DMS79 treated with DMSO at 0.1 percent for 48 hours (cell line): ENCODE measurements around the gene WDR82.
"Not testable (repeated sequence)": the region's sequence is repeated elsewhere in the genome, so short reads cannot be mapped to it uniquely, and the experiment has no call there.

Experiments
- DNase-seq: peaks from one replicate; lab custom pipeline; 2025; lab: John Stamatoyannopoulos, UW

Gene WDR82

DNA sequence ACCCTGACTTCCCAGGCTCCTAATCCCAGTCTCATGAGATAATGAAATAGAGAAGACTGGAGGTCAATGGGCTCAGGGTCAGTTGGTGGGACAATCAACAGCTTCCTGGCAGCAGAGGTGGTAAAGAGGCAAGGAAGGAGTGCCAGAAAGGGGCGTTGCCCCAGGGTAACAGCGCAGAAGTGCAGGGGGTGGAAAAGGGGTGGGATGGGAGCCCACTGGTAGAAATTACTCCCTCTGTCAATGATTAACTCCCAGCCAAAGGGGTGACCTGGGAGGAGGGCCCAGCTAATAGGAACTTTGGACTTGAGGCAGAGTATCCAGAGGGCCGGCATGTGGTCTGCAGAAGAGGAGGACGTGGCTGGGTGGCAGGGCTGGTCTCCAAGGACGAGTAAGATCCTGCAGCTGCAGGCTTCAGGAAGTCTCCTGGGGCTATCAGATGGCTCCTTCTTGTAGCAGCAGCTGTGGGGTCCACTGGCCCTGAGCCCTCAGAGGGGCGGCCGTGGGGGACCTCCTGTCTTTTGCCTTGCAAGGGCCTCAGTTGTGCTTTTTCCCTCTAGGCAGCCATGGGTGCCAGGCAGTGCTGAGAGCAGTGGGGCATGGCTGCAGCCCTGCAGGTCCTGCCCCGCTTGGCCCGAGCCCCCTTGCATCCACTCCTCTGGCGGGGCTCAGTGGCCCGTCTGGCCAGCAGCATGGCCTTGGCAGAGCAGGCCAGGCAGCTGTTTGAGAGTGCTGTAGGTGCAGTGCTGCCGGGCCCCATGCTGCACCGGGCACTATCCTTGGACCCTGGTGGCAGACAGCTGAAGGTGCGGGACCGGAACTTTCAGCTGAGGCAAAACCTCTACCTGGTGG lies 11.5 kb upstream of the WDR82 start:
- DNase-seq: no peak

- no peak for DNase-seq
These were observed 10.9 kb upstream of the WDR82 start for GRCh38 chr3:52289338-52289746.

GRCh38 chr3:52288674-52289073 lies 10.2 kb upstream of the WDR82 start:
- no peak for DNase-seq

- no peak for DNase-seq
These were observed 8.3 kb upstream of the WDR82 start for GRCh38 chr3:52286777-52287110.

- not testable (repeated sequence) for DNase-seq
These were observed 5.6 kb upstream of the WDR82 start for GRCh38 chr3:52284051-52284450.

DNA sequence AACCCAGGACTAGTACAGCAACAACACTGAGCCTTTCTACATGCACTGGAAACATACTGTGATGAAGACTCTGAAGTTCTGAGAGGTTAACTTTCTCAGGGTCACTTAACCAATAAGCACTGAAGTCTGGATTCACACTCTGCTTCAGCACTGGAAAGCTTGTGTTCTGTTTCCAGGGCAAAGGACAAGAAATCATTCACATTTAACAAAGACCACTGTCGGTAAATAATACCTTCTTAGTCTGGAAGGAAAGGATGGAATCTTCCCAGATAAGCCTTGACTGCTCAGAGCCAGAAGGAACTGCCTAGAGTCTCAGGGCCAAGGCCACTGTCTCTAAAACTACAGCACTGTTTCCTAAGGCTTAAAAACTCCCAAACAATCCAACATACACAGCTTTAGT lies 4.9 kb upstream of the WDR82 start:
- no peak for DNase-seq

GRCh38 chr3:52281981-52282801 lies 3.7 kb upstream of the WDR82 start:
- no peak for DNase-seq

DNA sequence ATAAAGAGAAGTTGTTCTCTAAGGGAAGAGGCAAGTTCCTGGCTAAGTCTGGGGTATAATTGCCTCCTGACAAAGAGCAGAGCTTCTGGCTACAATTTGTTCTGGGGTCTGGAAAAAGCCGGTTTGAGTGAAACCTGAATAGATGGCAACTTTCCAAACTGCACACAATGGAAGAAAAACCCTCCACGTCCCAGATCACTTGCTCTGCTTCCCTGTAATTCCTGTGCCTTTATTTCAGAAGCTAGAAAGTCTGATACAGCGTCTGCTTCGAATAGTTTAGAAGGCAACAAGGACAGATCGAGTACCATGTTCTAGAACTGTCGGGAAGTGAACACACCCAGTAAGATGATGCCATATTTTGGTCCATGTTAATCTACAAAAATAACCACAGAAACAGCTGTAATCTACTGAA lies 1.6 kb upstream of the WDR82 start:
- DNase-seq: peak; percentile 83

GRCh38 chr3:52279596-52279995 lies 1.1 kb upstream of the WDR82 start:
- DNase-seq: peak; percentile 59

DNA sequence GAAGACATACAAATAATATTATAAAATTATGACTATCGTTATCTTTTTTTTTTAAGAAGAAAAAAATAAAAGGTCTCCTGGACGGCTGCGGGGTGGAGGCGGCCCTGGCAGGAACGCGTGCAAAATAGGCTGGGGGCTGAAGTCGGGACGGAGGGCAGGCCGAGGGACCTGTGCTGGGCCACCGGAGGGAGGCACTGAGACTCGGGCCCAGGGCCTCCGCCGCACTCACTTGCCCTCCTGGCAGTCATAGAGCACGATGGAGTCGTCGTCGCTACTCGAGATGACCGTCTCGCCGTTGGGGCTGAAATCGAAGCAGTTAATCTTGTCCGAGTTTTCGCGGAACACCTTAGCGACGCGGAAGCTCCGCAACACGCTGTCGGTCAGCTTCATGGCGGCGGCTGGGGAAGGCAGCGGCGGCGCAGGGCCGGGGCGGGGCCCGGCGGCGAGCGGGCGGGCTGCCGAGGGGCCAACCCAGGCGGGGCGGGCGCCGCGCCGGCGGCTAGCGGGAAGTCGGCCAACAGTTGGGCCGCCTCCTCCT lies 408 bp downstream of the WDR82 start:
- DNase-seq: no peak

- DNase-seq: peak; percentile 25
These were observed 1.1 kb downstream of the WDR82 start for GRCh38 chr3:52277071-52277964.

DNA sequence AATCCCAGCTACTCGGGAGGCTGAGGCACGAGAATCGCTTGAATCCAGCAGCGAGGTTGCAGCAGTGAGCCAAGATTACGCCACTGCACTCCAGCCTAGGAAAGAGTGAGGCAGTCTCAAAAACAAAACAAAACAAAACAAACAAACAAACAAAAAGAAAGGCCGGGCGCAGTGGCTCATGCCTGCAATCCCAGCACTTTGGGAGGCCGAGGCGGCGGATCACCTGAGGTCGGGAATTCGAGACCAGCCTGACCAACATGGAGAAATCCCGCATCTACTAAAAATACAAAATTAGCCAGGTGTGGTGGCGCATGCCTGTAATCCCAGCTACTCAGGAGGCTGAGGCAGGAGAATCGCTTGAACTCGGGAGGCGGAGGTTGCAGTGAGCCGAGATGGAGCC lies 3.7 kb downstream of the WDR82 start:
- not testable (repeated sequence) for DNase-seq

DNA sequence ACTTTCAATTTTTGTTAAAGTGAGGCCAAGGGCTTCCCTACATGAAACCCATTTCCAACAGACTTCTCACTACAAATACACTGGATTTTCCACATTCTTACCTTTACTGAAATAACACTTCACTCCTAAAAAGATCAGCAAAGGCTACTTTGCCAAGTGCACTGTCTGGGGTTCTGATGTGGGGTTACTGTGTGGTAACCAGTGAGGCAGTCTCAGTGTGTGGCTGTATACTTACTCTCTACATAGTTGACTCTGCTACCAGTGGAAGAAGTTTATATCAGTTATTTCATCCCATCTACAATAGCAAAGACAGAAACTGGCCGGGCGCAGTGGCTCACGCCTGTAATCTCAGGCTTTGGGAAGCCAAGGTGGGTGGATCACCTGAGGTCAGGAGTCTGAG lies 5.6 kb downstream of the WDR82 start:
- no peak for DNase-seq

- DNase-seq: not testable (repeated sequence)
These were observed 6.3 kb downstream of the WDR82 start for GRCh38 chr3:52272172-52272571.

- no peak for DNase-seq
These were observed 8.1 kb downstream of the WDR82 start for GRCh38 chr3:52270252-52270754.

DNA sequence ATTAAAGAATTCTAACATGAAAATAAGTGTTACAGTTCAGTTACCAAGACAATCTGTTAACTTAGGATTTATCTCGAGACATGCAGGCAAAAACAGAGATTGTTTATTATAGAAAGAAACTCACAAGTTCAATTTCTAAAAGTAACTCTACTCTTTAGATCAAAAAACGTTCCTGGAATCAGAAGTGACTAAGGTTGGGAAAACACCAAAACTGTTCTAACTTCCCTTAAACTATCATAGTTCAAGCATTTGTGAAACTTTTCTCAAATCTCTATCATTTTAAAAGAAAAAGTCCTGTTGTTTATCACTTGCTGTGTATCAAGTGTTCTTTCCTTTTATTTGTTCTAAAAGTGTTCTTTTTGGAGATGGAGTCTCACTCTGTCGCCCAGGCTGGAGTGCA lies 8.7 kb downstream of the WDR82 start:
- DNase-seq: no peak

- no peak for DNase-seq
These were observed 10.4 kb downstream of the WDR82 start for GRCh38 chr3:52268036-52268435.

- DNase-seq: no peak
These were observed 13.1 kb downstream of the WDR82 start for GRCh38 chr3:52265387-52265786.

DNA sequence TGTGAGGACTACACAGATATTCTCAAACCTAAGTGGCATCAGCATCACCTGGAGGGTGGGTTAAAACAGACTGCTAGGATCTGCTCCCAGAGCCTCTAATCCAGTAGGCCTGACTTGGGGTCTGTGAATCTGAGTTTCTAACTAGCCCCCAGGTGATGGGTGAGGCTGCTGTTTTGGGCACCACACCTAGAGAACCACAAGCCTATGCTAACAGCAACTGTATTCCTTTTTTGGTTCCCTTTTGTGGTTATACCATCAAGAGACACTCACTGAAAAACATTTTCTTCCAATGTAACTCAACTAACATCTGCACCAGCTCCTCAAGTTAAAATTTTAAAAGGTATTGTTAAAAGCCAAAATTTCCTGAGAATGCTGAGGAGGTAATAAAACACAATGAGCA lies 16.0 kb downstream of the WDR82 start:
- DNase-seq: no peak

GRCh38 chr3:52259448-52259847 lies 19.0 kb downstream of the WDR82 start:
- no peak for DNase-seq

- DNase-seq: no peak
These were observed 19.4 kb downstream of the WDR82 start for GRCh38 chr3:52259035-52259434.

GRCh38 chr3:52257911-52258310 lies 20.5 kb downstream of the WDR82 start:
- DNase-seq: no peak
